Keratinocyte (primary cell): ENCODE measurements around the gene RBBP5. TPM values are rescaled to one million over a fixed set of nuclear protein-coding genes. Genes with fewer than 3 reads are reported as not detected.

Source experiments
- DNase-seq: peaks from one replicate; pipeline ENCODE4 v3.0.0-alpha.2; 2011; ENCODE audit warnings: low read depth, missing footprints, low spot score
- FAIRE-seq: peaks from 2 replicates; lab custom pipeline; 2011; peaks lifted over from hg19 to GRCh38; lab: Jason Lieb, UNC
- H2AFZ ChIP-seq: 2 replicates; pipeline ENCODE4 v1.6.0; 2012; ENCODE audit warnings: low read length, control low read depth, inconsistent platforms; ENCODE audit not compliant: control insufficient read depth
- H3K27ac ChIP-seq: 2 replicates; pipeline ENCODE4 v1.5.1; 2011; ENCODE audit warnings: low read length; ENCODE audit not compliant: control insufficient read depth, insufficient read depth
- H3K27me3 ChIP-seq: 3 replicates; pipeline ENCODE4 v1.6.0; 2011; ENCODE audit warnings: low read length; ENCODE audit not compliant: control insufficient read depth, insufficient read depth; ENCODE audit errors: extremely low read depth
- H3K36me3 ChIP-seq, 2 experiments: 2 replicates in 1 of 2; 3 replicates in 1 of 2; pipeline ENCODE4 v1.5.1; 2011; ENCODE audit warnings: low read length in 2 of 2, mild to moderate bottlenecking in 1 of 2; ENCODE audit not compliant: control insufficient read depth in 2 of 2, insufficient read depth in 2 of 2; ENCODE audit errors: extremely low read depth in 1 of 2
- H3K4me1 ChIP-seq: 3 replicates; pipeline ENCODE4 v1.5.1; 2011; ENCODE audit warnings: low read length; ENCODE audit not compliant: control insufficient read depth, insufficient read depth; ENCODE audit errors: extremely low read depth
- H3K4me2 ChIP-seq: 3 replicates; pipeline ENCODE4 v1.6.0; 2011; ENCODE audit warnings: low read depth, low read length; ENCODE audit not compliant: control insufficient read depth, insufficient read depth; ENCODE audit errors: extremely low read depth
- H3K4me3 ChIP-seq, 3 experiments: fragments of 200-600 bp in 1 of 3; sonication (generic) in 1 of 3; 2 replicates in 2 of 3; 3 replicates in 1 of 3; pipeline ENCODE4 v1.5.1; 2011 to 2016; ENCODE audit warnings: low read length in 3 of 3, mild to moderate bottlenecking in 3 of 3, control low read depth in 2 of 3, inconsistent platforms in 1 of 3, low read depth in 1 of 3, mixed read lengths in 1 of 3, mixed run types in 1 of 3, moderate library complexity in 1 of 3; ENCODE audit not compliant: control insufficient read depth in 2 of 3, insufficient read depth in 2 of 3; ENCODE audit errors: extremely low read depth in 1 of 3
- H3K79me2 ChIP-seq: 2 replicates; pipeline ENCODE4 v1.6.0; 2012; ENCODE audit warnings: low read length; ENCODE audit not compliant: control insufficient read depth, insufficient read depth
- H3K9ac ChIP-seq: 3 replicates; pipeline ENCODE4 v1.6.0; 2011; ENCODE audit warnings: low read length; ENCODE audit not compliant: control insufficient read depth, insufficient read depth; ENCODE audit errors: extremely low read depth
- H3K9me1 ChIP-seq: 3 replicates; pipeline ENCODE4 v1.6.0; 2011; ENCODE audit warnings: low read length; ENCODE audit not compliant: control insufficient read depth, insufficient read depth; ENCODE audit errors: extremely low read depth
- H3K9me3 ChIP-seq: 2 replicates; pipeline ENCODE4 v1.5.1; 2012; ENCODE audit warnings: low read depth, low read length; ENCODE audit not compliant: control insufficient read depth
- H4K20me1 ChIP-seq: 3 replicates; pipeline ENCODE4 v1.6.0; 2011; ENCODE audit warnings: low read length; ENCODE audit not compliant: control insufficient read depth, insufficient read depth; ENCODE audit errors: extremely low read depth
- EZH2 ChIP-seq: IDR thresholded peaks from one replicate; pipeline ENCODE4 v1.6.1; 2012; ENCODE audit warnings: inconsistent platforms, mild to moderate bottlenecking, low read length, moderate library complexity
- dilution Hi-C: fragments of 300-500 bp; cut with MboI; formaldehyde crosslinking; loops from one replicate; pipeline ENCODE4 v1.7.0; 2020; ENCODE audit warnings: low sequenced_read_pairs; ENCODE audit not compliant: extremely low pct_ligation_motif_present
- polyA plus RNA-seq, 5 experiments: library from polyadenylated mRNA; depleted of rRNA in 3 of 5; stranded (reverse) in 3 of 5; stranded (forward) in 1 of 5; unstranded in 1 of 5; fragments of >200 nt; gene quantifications; 1 replicate in 1 of 5; 2 replicates in 3 of 5; 3 replicates in 1 of 5; pipeline versions ENCODE4 v1.2.1 to v1.2.3, GENCODE V29; 2011 to 2012; ENCODE audit warnings: missing spikeins in 2 of 5, low read depth in 1 of 5, low replicate concordance in 1 of 5
- TF ChIP-seq, protein P1 (sequence below), 3 experiments: IDR thresholded peaks in 1 of 3; conservative IDR thresholded peaks in 1 of 3; optimal IDR thresholded peaks in 1 of 3; 2 replicates in 2 of 3; 3 replicates in 1 of 3; pipeline versions ENCODE3 to v1.5.1; 2011; ENCODE audit warnings: low read length in 3 of 3, mild to moderate bottlenecking in 3 of 3, moderate library complexity in 2 of 3, control low read depth in 1 of 3, inconsistent platforms in 1 of 3; ENCODE audit not compliant: insufficient read depth in 2 of 3; ENCODE audit errors: extremely low read depth in 1 of 3

RBBP5 gene
- polyA plus RNA-seq, 1 donor (not counting 4 experiments of a cell fraction or from before 2014, with no cell fraction given) = 12.3 TPM

- H3K36me3 ChIP-seq = no peaks in the 10 kb centered on the region
- H3K4me2 ChIP-seq = no peak overlapping the region
- no peak overlapping the region for H3K27ac ChIP-seq
- TF ChIP-seq, protein P1, sequence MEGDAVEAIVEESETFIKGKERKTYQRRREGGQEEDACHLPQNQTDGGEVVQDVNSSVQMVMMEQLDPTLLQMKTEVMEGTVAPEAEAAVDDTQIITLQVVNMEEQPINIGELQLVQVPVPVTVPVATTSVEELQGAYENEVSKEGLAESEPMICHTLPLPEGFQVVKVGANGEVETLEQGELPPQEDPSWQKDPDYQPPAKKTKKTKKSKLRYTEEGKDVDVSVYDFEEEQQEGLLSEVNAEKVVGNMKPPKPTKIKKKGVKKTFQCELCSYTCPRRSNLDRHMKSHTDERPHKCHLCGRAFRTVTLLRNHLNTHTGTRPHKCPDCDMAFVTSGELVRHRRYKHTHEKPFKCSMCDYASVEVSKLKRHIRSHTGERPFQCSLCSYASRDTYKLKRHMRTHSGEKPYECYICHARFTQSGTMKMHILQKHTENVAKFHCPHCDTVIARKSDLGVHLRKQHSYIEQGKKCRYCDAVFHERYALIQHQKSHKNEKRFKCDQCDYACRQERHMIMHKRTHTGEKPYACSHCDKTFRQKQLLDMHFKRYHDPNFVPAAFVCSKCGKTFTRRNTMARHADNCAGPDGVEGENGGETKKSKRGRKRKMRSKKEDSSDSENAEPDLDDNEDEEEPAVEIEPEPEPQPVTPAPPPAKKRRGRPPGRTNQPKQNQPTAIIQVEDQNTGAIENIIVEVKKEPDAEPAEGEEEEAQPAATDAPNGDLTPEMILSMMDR (optimal IDR thresholded peaks at IDR 0.05 in 1 of 3, IDR thresholded peaks at IDR 0.05 in 1 of 3, conservative IDR thresholded peaks at IDR 0.05 in 1 of 3; ENCODE audit: extremely low read depth in 1 of 3, insufficient read depth in 2 of 3, low read length in 3 of 3) = no peak
- TF ChIP-seq EZH2 = no peak
- H3K4me1 ChIP-seq = no peaks in the 10 kb centered on the region
- no peaks in the 10 kb centered on the region for H4K20me1 ChIP-seq
- H3K9ac ChIP-seq = no peak overlapping the region
- H3K27me3 ChIP-seq = peaks cover 23% of the 10 kb centered on the region
- DNase-seq = no peak
- no peaks in the 10 kb centered on the region for H3K9me1 ChIP-seq
- dilution Hi-C loops = no loop called here
- FAIRE-seq = no peak
- H3K79me2 ChIP-seq = no peaks in the 10 kb centered on the region
- no peaks in the 10 kb centered on the region for H3K9me3 ChIP-seq
- no peak overlapping the region for H2AFZ ChIP-seq
- H3K4me3 ChIP-seq = no peak overlapping the region
These were observed 67.8 kb downstream of the RBBP5 start for GRCh38 chr1:205054013-205054412.

GRCh38 chr1:205053296-205053695 lies 68.5 kb downstream of the RBBP5 start:
- no peak for FAIRE-seq
- Histone ChIP-seq H3K9me3 (no peaks in the 10 kb centered on the region), H3K9ac (no peak overlapping the region), H3K9me1 (no peaks in the 10 kb centered on the region), H4K20me1 (no peaks in the 10 kb centered on the region), H2AFZ (no peak overlapping the region), H3K4me3 (no peak overlapping the region), H3K4me1 (no peaks in the 10 kb centered on the region), H3K36me3 (no peaks in the 10 kb centered on the region), H3K27ac (no peak overlapping the region), H3K27me3 (peaks cover 29% of the 10 kb centered on the region), H3K79me2 (no peaks in the 10 kb centered on the region), H3K4me2 (no peak overlapping the region)
- no peak for DNase-seq
- TF ChIP-seq EZH2 = no peak
- TF ChIP-seq, protein P1 (optimal IDR thresholded peaks at IDR 0.05 in 1 of 3, IDR thresholded peaks at IDR 0.05 in 1 of 3, conservative IDR thresholded peaks at IDR 0.05 in 1 of 3; ENCODE audit: extremely low read depth in 1 of 3, insufficient read depth in 2 of 3, low read length in 3 of 3) = no peak
- dilution Hi-C loops = no loop called here
